MCF 10A (cell line): ENCODE results near the gene FOXO6. TPM values are rescaled to one million over a fixed set of nuclear protein-coding genes. Genes with fewer than 3 reads are reported as not detected.

ENCODE experiments used
- BruUV-seq: library from RNA; stranded (reverse); fragments of 400-500 nt; replicated peaks from 2 replicates; lab custom pipeline; 2021; lab: Mats Ljungman, UMichigan
- CTCF ChIA-PET: fragments of 300-600 bp; sonication (Branson Sonifier 250); formaldehyde crosslinking; extraction: SDS; loops from one replicate; lab custom pipeline; 2021; ENCODE audit warnings: antibody characterized with exemption, inconsistent platforms; lab: Yijun Ruan, JAX
- POLR2A ChIA-PET: fragments of 300-600, 350-650 bp; sonication (Branson Sonifier 250); formaldehyde crosslinking; extraction: SDS; loops from one replicate; lab custom pipeline; 2020; ENCODE audit warnings: antibody characterized with exemption, inconsistent platforms; lab: Yijun Ruan, JAX
- DNase-seq: peaks from one replicate; pipeline ENCODE4 v3.0.0-alpha.2; 2018; ENCODE audit not compliant: unreplicated experiment
- H3K27ac Mint-ChIP-seq: one replicate; pipeline ENCODE4 v1.8.0; 2022; ENCODE audit warnings: mild to moderate bottlenecking, low read depth, mixed read lengths; ENCODE audit not compliant: unreplicated experiment
- H3K27me3 Mint-ChIP-seq: one replicate; pipeline ENCODE4 v1.8.0; 2022; ENCODE audit warnings: mixed read lengths; ENCODE audit not compliant: insufficient read depth, unreplicated experiment
- H3K36me3 Mint-ChIP-seq: one replicate; pipeline ENCODE4 v1.8.0; 2022; ENCODE audit warnings: mild to moderate bottlenecking, moderate library complexity, mixed read lengths; ENCODE audit not compliant: insufficient read depth, unreplicated experiment
- H3K4me1 Mint-ChIP-seq: one replicate; pipeline ENCODE4 v1.8.0; 2022; ENCODE audit warnings: mixed read lengths; ENCODE audit not compliant: insufficient read depth, unreplicated experiment
- H3K4me3 Mint-ChIP-seq: one replicate; pipeline ENCODE4 v1.8.0; 2022; ENCODE audit warnings: mild to moderate bottlenecking, moderate library complexity, mixed read lengths; ENCODE audit not compliant: unreplicated experiment
- H3K9me3 Mint-ChIP-seq: one replicate; pipeline ENCODE4 v1.8.0; 2022; ENCODE audit warnings: mixed read lengths; ENCODE audit not compliant: unreplicated experiment
- CTCF ChIP-seq: fragments of 200-600 bp; IDR thresholded peaks from one replicate; pipeline ENCODE4 v1.8.0; 2022; ENCODE audit warnings: antibody characterized with exemption, mild to moderate bottlenecking; ENCODE audit not compliant: unreplicated experiment
- intact Hi-C: fragments of 100-400 bp; cut with micrococcal nuclease; formaldehyde crosslinking; loops from 2 replicates; pipeline ENCODE4 v1.14.1; 2022
- total RNA-seq: library from RNA; stranded (reverse); gene quantifications from 2 replicates; pipeline ENCODE4 v1.2.3, GENCODE V29; 2022

The FOXO6 gene
- total RNA-seq, 1 experiment from 2014 or later = 0.28 TPM

DNA sequence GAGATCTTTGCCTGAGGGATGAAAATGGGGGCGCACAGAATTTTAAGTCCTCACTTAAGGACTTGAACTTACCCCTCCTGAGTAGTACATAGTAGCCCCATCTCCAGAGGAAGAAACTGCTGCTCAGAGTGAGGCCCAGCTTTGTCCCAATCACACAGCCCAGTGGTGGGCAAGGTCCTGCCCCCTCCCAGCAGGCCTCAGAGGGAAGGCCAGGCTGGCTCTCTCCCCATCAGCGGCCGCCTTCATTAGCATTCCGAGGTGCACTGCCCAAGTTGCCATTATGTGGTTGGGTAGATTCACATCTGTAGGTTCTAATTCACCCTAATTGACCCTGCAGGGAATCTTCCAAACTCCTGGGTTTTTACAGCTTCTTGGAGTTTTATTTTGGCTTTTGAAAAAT is 59.1 kb downstream of the FOXO6 start:
- no peak for DNase-seq
- Mint-ChIP-seq H3K27ac (no peak overlapping the region), H3K4me1 (peaks cover 21% of the 10 kb centered on the region), H3K9me3 (no peaks in the 10 kb centered on the region), H3K4me3 (no peak overlapping the region), H3K36me3 (no peaks in the 10 kb centered on the region), H3K27me3 (no peaks in the 10 kb centered on the region)
- intact Hi-C loops = no loop called here
- CTCF ChIA-PET = interaction anchor here (0.8 to 7.4 kb wide), 6 partner anchors 13 to 145 kb away, joined by 3 to 149 read pairs (median 4); no protein-coding TSS in a partner anchor
- POLR2A ChIA-PET = interaction anchor here (1.1 kb wide), 1 partner anchor 164 kb away, joined by 4 read pairs; no protein-coding TSS in a partner anchor
- no peak for TF ChIP-seq CTCF
- no TSS peak for BruUV-seq

DNA sequence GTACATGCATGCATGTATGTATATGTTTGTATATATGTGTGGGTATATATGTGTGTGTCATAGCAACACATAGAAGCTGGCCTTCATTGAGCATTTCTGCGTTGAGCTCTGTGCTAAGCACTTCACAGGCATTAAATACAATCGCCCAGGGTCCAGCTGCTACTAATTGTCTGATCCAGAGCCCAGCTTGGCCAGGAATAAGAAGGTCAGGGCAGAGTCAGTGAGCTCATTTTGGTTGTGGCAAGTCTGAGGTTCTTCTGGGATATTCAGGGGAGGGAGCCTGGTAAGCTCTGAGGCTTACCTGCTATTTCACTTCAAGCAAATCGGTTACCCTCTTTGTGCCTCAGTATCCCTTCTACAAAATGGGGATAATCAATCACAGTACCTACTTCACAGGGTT is 59.6 kb downstream of the FOXO6 start:
- ChIA-PET CTCF (interaction anchor here (0.6 to 7.4 kb wide), 5 partner anchors 12 to 477 kb away, joined by 3 to 149 read pairs (median 4); no protein-coding TSS in a partner anchor), POLR2A (interaction anchor here (0.6 to 1.1 kb wide), 2 partner anchors 121 to 165 kb away, joined by 3 to 4 read pairs; no protein-coding TSS in a partner anchor)
- no peak for TF ChIP-seq CTCF
- Mint-ChIP-seq H3K4me1 (peaks cover 21% of the 10 kb centered on the region), H3K4me3 (no peak overlapping the region), H3K36me3 (no peaks in the 10 kb centered on the region), H3K27me3 (no peaks in the 10 kb centered on the region), H3K27ac (no peak overlapping the region), H3K9me3 (no peaks in the 10 kb centered on the region)
- DNase-seq = no peak
- BruUV-seq = no TSS peak
- intact Hi-C loops = no loop called here

DNA sequence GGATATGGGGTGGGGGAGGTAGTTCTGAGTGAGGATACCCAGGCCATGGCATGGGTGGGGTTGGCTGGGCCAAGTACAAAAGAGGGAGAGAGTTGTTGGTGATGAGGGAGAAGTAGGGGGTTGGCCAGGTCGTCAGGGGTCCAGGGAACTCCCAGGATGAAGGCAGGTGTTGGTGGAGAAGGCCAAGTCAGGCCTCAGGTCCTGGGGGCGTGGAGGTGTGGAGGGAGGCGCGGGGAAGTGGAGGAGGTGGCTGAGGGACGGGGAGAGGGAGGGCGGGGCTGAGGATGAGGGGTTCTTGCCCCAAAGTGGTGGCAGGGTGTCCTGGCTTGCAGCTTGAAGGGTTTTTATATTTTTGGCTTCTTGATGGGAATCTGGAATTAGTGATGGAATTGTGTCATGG is 61.1 kb downstream of the FOXO6 start:
- Mint-ChIP-seq H3K4me1 (peaks cover 17% of the 10 kb centered on the region), H3K9me3 (no peaks in the 10 kb centered on the region), H3K27ac (no peak overlapping the region), H3K4me3 (no peak overlapping the region), H3K36me3 (no peaks in the 10 kb centered on the region), H3K27me3 (no peaks in the 10 kb centered on the region)
- ChIA-PET POLR2A (no interaction called here), CTCF (interaction anchor here (1.1 kb wide), 1 partner anchor 10 kb away, joined by 3 read pairs; no protein-coding TSS in a partner anchor)
- intact Hi-C loops = no loop called here
- DNase-seq = no peak
- no peak for TF ChIP-seq CTCF
- BruUV-seq = no TSS peak

GRCh38 chr1:41423511-41424191 is 62.4 kb downstream of the FOXO6 start:
- DNase-seq = no peak
- Mint-ChIP-seq H3K27me3 (no peaks in the 10 kb centered on the region), H3K36me3 (no peaks in the 10 kb centered on the region), H3K9me3 (no peaks in the 10 kb centered on the region), H3K27ac (no peak overlapping the region), H3K4me3 (no peak overlapping the region), H3K4me1 (peaks cover 10% of the 10 kb centered on the region)
- intact Hi-C loops = no loop called here
- BruUV-seq = no TSS peak
- ChIA-PET CTCF (interaction anchor here (0.5 to 1.2 kb wide), 8 partner anchors 10 to 1648 kb away, joined by 3 to 5 read pairs (median 3); no protein-coding TSS in a partner anchor), POLR2A (interaction anchor here (0.7 to 0.8 kb wide), 2 partner anchors 141 to 901 kb away, joined by 3 read pairs; no protein-coding TSS in a partner anchor)
- no peak for TF ChIP-seq CTCF
